Fibroblast of upper back skin (primary cell): ENCODE measurements around the gene PTRH2.
"Not testable (repeated sequence)": the region's sequence is repeated elsewhere in the genome, so short reads cannot be mapped to it uniquely, and the experiment has no call there.

Experiments used
- DNase-seq: peaks from one replicate; pipeline ENCODE4 v3.0.0-alpha.2; 2013

Gene PTRH2

GRCh38 chr17:59666235-59666634, 41.0 kb downstream of the PTRH2 start:
- no peak for DNase-seq

DNA sequence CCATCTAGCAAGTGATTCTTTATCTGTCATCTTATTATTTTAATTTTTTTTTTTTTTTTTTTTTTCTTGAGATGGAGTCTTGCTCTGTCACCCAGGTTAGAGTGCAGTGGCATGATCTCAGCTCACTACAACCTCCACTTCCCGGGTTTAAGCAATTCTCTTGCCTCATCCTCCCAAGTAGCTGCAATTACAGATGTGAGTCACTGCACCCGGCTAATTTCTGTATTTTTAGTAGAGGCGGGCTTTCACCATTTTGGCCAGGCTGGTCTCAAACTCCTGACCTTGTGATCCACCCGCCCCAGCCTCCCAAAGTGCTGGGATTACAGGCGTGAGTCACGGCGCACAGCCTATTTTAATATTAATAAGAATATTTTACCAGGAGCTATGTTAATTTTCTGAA, 50.6 kb downstream of the PTRH2 start:
- DNase-seq = not testable (repeated sequence)

- peak; percentile 49 for DNase-seq
These were observed 55.1 kb downstream of the PTRH2 start for GRCh38 chr17:59652119-59652518.

GRCh38 chr17:59651346-59651745, 55.9 kb downstream of the PTRH2 start:
- DNase-seq = no peak

DNA sequence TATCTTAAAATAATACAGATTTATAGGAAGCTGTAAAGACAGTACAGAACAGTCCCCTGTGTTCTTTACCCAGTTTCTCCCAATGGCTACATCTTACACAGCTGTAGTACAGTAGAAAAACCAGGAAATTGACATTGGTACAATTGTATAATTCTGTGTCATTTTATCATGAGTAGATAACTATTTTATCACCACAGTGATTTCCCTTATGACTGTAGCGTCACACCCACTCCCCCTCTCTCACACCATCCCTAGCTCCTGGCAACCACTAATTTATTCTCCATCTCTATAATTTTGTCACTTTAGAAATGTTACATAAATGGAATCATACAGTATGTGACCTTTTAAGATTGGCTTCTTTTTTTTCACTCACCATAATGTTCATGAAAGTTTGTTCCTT, 56.6 kb downstream of the PTRH2 start:
- DNase-seq = no peak

DNA sequence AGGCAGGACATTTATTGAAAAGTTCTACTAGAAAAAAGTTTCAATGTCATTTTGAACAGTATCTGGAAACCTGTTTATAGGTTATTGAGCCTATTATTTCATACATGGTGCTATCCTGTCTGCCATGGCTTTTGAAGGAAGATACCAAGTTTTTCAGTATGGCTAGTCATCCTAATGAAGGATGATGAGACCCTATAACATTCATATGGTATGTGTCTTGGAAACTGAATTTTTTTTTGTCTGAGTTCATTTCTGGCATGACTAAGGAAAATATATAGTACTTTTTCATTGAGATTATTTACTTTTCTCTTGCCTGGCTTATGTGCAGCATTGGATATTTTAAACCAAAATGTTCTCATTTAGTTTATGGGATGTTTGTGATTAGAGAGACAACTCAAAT, 57.3 kb downstream of the PTRH2 start:
- no peak for DNase-seq
